Muscle layer of colon (tissue), 2 donors: Measurements from ENCODE around the gene RANBP17.
A peak's percentile ranks its signal among the peaks of the same experiment; 100 is the strongest.

ENCODE experiments used
- H3K27ac ChIP-seq: one replicate; pipeline ENCODE4 v1.7.0; 2013; ENCODE audit warnings: low read depth, mild to moderate bottlenecking, low read length, moderate library complexity
- H3K27me3 ChIP-seq, 2 donors: one replicate each; pipeline ENCODE4 v1.7.0; 2013; ENCODE audit warnings: low read length in 2 of 2, mild to moderate bottlenecking in 2 of 2; ENCODE audit not compliant: insufficient read depth in 2 of 2, control insufficient read depth in 1 of 2
- H3K36me3 ChIP-seq: one replicate; pipeline ENCODE4 v1.7.0; 2013; ENCODE audit warnings: mild to moderate bottlenecking, low read length; ENCODE audit not compliant: insufficient read depth
- H3K4me1 ChIP-seq: one replicate; pipeline ENCODE4 v1.7.0; 2013; ENCODE audit warnings: mild to moderate bottlenecking, low read length; ENCODE audit not compliant: insufficient read depth
- H3K4me3 ChIP-seq, 2 donors: one replicate each; pipeline ENCODE4 v1.7.0; 2013; ENCODE audit warnings: low read length in 2 of 2, low read depth in 1 of 2, mild to moderate bottlenecking in 1 of 2, moderate library complexity in 1 of 2
- H3K9ac ChIP-seq: one replicate; pipeline ENCODE4 v1.7.0; 2013; ENCODE audit warnings: low read length
- H3K9me3 ChIP-seq: one replicate; pipeline ENCODE4 v1.7.0; 2013; ENCODE audit warnings: mild to moderate bottlenecking, low read length
- donor health status: abdominal sarcoma.
- donor health status: Adenocarcinoma of cecum.

RANBP17 gene

DNA sequence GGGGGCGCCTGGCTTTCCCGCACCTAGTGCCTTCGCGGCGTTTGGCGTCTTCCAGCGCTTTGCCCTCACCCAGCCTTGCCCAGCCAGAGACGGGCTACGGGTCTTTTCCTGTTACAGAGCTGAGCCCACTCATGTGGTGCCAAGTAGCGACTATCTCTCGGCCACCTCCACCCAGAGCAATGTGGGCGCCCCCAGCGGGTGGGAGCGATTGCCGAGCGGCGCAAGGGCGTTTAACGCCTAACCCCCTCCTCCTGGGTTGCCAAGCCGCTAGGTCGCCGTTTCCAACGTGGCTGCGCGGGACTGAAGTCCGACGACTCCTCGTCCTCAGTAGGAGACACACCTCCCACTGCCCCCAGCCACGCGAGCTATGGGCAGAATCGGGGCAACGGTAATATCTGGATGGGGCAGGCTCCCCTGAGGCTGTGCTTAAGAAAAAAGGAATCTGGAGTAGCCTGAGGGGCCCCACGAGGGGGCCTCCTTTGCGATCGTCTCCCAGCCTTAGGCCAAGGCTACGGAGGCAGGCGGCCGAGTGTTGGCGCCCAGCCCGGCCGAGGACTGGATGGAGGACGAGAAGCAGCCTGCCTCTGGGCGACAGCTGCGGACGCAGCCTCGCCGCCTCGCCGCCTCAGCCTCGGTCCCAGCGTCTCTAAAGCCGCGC, 453.0 kb downstream of the RANBP17 start:
- H3K4me1 ChIP-seq, result peaks cover 31% of the 10 kb centered on the region
- H3K4me3 ChIP-seq, result peak overlapping the region in 1 of 2 donors; percentile 8
- no peaks in the 10 kb centered on the region for H3K9me3 ChIP-seq
- no peak overlapping the region for H3K9ac ChIP-seq
- H3K27ac ChIP-seq, result no peak overlapping the region
- no peaks in the 10 kb centered on the region for H3K36me3 ChIP-seq
- H3K27me3 ChIP-seq, result peaks cover 44 to 97% of the 10 kb centered on the region in 2 donors

GRCh38 chr5:171315386-171315891, 453.6 kb downstream of the RANBP17 start:
- H3K4me3 ChIP-seq, result peak overlapping the region; percentile 18 to 32
- H3K4me1 ChIP-seq, result peaks cover 31% of the 10 kb centered on the region
- H3K27me3 ChIP-seq, result peaks cover 44 to 96% of the 10 kb centered on the region in 2 donors
- no peak overlapping the region for H3K27ac ChIP-seq
- no peaks in the 10 kb centered on the region for H3K9me3 ChIP-seq
- no peak overlapping the region for H3K9ac ChIP-seq
- no peaks in the 10 kb centered on the region for H3K36me3 ChIP-seq

DNA sequence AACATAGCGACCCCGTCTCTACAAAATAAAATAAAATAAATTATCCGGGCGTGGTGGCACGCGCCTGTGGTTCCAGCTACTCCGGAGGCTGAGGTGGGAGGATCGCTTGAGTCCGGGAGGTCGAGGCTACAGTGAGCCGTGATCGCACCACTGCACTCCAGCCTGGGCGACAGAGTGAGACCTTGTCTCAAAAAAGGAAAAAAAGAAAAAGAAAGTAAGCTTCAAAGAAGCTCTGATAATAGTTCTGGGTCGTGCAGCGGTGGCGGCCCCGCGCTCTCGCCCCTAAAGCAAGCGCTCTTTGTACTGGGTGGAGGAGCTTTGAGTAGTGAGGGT, 454.1 kb downstream of the RANBP17 start:
- Histone ChIP-seq H3K36me3 (no peaks in the 10 kb centered on the region), H3K9ac (no peak overlapping the region), H3K9me3 (no peaks in the 10 kb centered on the region), H3K4me1 (peaks cover 31% of the 10 kb centered on the region), H3K27me3 (peaks cover 44 to 95% of the 10 kb centered on the region in 2 donors), H3K4me3 (peak overlapping the region; percentile 18 to 38), H3K27ac (no peak overlapping the region)

GRCh38 chr5:171316258-171317121, 454.7 kb downstream of the RANBP17 start:
- Histone ChIP-seq H3K4me3 (peak overlapping the region; percentile 18 to 38), H3K27me3 (peaks cover 44 to 95% of the 10 kb centered on the region in 2 donors), H3K9ac (no peak overlapping the region), H3K4me1 (peaks cover 31% of the 10 kb centered on the region), H3K27ac (no peak overlapping the region), H3K9me3 (no peaks in the 10 kb centered on the region), H3K36me3 (no peaks in the 10 kb centered on the region)

- peaks cover 43 to 90% of the 10 kb centered on the region in 2 donors for H3K27me3 ChIP-seq
Measured at GRCh38 chr5:171317230-171317629, 455.4 kb downstream of the RANBP17 start.

DNA sequence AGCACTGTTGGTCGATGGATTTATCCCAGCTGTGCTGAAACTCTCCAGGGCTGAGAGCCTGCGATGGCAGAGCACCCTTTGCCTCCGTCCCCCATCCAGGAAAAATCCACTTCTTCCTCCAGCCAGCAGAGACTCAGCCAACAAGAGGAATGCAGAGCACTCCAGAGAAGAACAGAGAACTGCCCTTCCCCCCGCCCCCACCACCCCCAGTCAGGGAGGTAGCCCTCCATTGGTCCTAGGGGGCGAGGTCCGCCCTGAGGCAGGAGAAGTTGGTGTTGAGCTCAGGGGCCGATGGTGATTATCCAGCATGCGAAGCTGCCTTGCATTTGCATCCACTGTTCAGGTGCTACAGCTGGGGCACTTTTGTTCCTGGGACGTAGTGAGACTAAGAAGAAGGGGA, 456.2 kb downstream of the RANBP17 start:
- Histone ChIP-seq H3K9me3 (no peaks in the 10 kb centered on the region), H3K9ac (no peak overlapping the region), H3K36me3 (no peaks in the 10 kb centered on the region), H3K27ac (no peak overlapping the region), H3K27me3 (peaks cover 35 to 83% of the 10 kb centered on the region in 2 donors), H3K4me1 (peaks cover 28% of the 10 kb centered on the region), H3K4me3 (no peak overlapping the region)

More at GRCh38 chr5:171317230-171317629, 455.4 kb downstream of the RANBP17 start:
- no peak overlapping the region for H3K4me3 ChIP-seq
- H3K9me3 ChIP-seq, result no peaks in the 10 kb centered on the region
- H3K4me1 ChIP-seq, result peaks cover 31% of the 10 kb centered on the region
- no peaks in the 10 kb centered on the region for H3K36me3 ChIP-seq
- H3K27ac ChIP-seq, result no peak overlapping the region
- H3K9ac ChIP-seq, result no peak overlapping the region

- Histone ChIP-seq H3K27me3 (peaks cover 15 to 67% of the 10 kb centered on the region in 2 donors), H3K9me3 (no peaks in the 10 kb centered on the region)
Measured at GRCh38 chr5:171321447-171321846, 459.6 kb downstream of the RANBP17 start.

GRCh38 chr5:171322527-171322926, 460.7 kb downstream of the RANBP17 start:
- Histone ChIP-seq H3K36me3 (no peaks in the 10 kb centered on the region), H3K4me1 (no peaks in the 10 kb centered on the region), H3K9ac (no peak overlapping the region), H3K9me3 (no peaks in the 10 kb centered on the region), H3K27ac (no peak overlapping the region), H3K4me3 (no peak overlapping the region), H3K27me3 (peaks cover 4 to 56% of the 10 kb centered on the region in 2 donors)

More at GRCh38 chr5:171321447-171321846, 459.6 kb downstream of the RANBP17 start:
- H3K9ac ChIP-seq, result no peak overlapping the region
- no peak overlapping the region for H3K4me3 ChIP-seq
- no peak overlapping the region for H3K27ac ChIP-seq
- peaks cover 9% of the 10 kb centered on the region for H3K4me1 ChIP-seq
- no peaks in the 10 kb centered on the region for H3K36me3 ChIP-seq

GRCh38 chr5:171323007-171323406, 461.2 kb downstream of the RANBP17 start:
- no peaks in the 10 kb centered on the region for H3K9me3 ChIP-seq
- H3K27me3 ChIP-seq, result peaks cover 0 to 51% of the 10 kb centered on the region in 2 donors
- no peaks in the 10 kb centered on the region for H3K36me3 ChIP-seq
- no peak overlapping the region for H3K27ac ChIP-seq
- no peak overlapping the region for H3K9ac ChIP-seq
- no peaks in the 10 kb centered on the region for H3K4me1 ChIP-seq
- H3K4me3 ChIP-seq, result no peak overlapping the region

GRCh38 chr5:171323806-171324632, 462.2 kb downstream of the RANBP17 start:
- H3K4me3 ChIP-seq, result no peak overlapping the region
- no peak overlapping the region for H3K9ac ChIP-seq
- H3K27me3 ChIP-seq, result peaks cover 0 to 41% of the 10 kb centered on the region in 2 donors
- H3K9me3 ChIP-seq, result no peaks in the 10 kb centered on the region
- no peaks in the 10 kb centered on the region for H3K36me3 ChIP-seq
- H3K4me1 ChIP-seq, result no peaks in the 10 kb centered on the region
- no peak overlapping the region for H3K27ac ChIP-seq

GRCh38 chr5:171330021-171330420, 468.2 kb downstream of the RANBP17 start:
- Histone ChIP-seq H3K36me3 (no peaks in the 10 kb centered on the region), H3K9ac (no peak overlapping the region), H3K9me3 (no peaks in the 10 kb centered on the region), H3K27me3 (peaks cover 0 to 4% of the 10 kb centered on the region in 2 donors), H3K4me1 (no peaks in the 10 kb centered on the region), H3K27ac (no peak overlapping the region), H3K4me3 (no peak overlapping the region)
